A673 (cell line): Measurements from ENCODE around the gene ZBTB37.

Experiments
- CTCF ChIP-seq: fragments of 300-800, 200-600 bp; sonication (generic); conservative IDR thresholded peaks from 2 replicates; pipeline ENCODE4 v1.5.1; 2017; ENCODE audit warnings: low read depth, mild to moderate bottlenecking, antibody characterized with exemption, low read length, moderate library complexity, mixed read lengths
- EZH2 ChIP-seq: fragments of 200-600 bp; sonication (generic); IDR thresholded peaks from 2 replicates; pipeline ENCODE4 v1.6.1; 2017; ENCODE audit warnings: borderline replicate concordance, low read depth, mild to moderate bottlenecking, mixed read lengths, antibody characterized with exemption, low read length; ENCODE audit not compliant: poor library complexity, severe bottlenecking

- TF ChIP-seq CTCF (no peak), EZH2 (no peak)
These were observed 68.9 kb downstream of the ZBTB37 start for GRCh38 chr1:173937062-173937461.
